Activated T-helper 2 cell treated with anti-CD3 and anti-CD28 coated beads, Interferon-gamma antibody, Interleukin-2, Interleukin-4, amounts not matched to agents 10 μg/mL and 5 μg/mL and 100 μg/mL, durations not matched to agents 14 hours and 24 hours and 36 hours (primary cell): ENCODE results near the gene ST14. TPM values are rescaled to one million over a fixed set of nuclear protein-coding genes. Genes with fewer than 3 reads are reported as not detected.
"Not testable (repeated sequence)": the region's sequence is repeated elsewhere in the genome, so short reads cannot be mapped to it uniquely, and the experiment has no call there.

ENCODE experiments used
- DNase-seq: peaks from one replicate; pipeline ENCODE4 v3.0.0; 2021; ENCODE audit warnings: low spot score
- H3K27ac Mint-ChIP-seq: one replicate; pipeline ENCODE4 v1.8.0; 2021; ENCODE audit warnings: mixed read lengths
- H3K27me3 Mint-ChIP-seq: one replicate; pipeline ENCODE4 v1.8.0; 2021; ENCODE audit warnings: low read depth, mixed read lengths
- H3K36me3 Mint-ChIP-seq: one replicate; pipeline ENCODE4 v1.8.0; 2021; ENCODE audit warnings: low read depth, mixed read lengths
- H3K4me1 Mint-ChIP-seq: one replicate; pipeline ENCODE4 v1.8.0; 2021; ENCODE audit warnings: low read depth, mixed read lengths
- H3K4me3 Mint-ChIP-seq: one replicate; pipeline ENCODE4 v1.8.0; 2021; ENCODE audit warnings: low read depth, mild to moderate bottlenecking, moderate library complexity, mixed read lengths
- H3K9me3 Mint-ChIP-seq: one replicate; pipeline ENCODE4 v1.8.0; 2021; ENCODE audit warnings: mixed read lengths
- intact Hi-C: fragments of 100-400 bp; cut with micrococcal nuclease; formaldehyde crosslinking; loops from one replicate; pipeline ENCODE4 v1.15.1; 2023
- total RNA-seq: library from RNA; stranded (reverse); gene quantifications from 2 replicates; pipeline ENCODE4 v1.2.3, GENCODE V29; 2022

ST14 gene
- total RNA-seq, 1 donor from 2014 or later: 0.09 TPM

DNA sequence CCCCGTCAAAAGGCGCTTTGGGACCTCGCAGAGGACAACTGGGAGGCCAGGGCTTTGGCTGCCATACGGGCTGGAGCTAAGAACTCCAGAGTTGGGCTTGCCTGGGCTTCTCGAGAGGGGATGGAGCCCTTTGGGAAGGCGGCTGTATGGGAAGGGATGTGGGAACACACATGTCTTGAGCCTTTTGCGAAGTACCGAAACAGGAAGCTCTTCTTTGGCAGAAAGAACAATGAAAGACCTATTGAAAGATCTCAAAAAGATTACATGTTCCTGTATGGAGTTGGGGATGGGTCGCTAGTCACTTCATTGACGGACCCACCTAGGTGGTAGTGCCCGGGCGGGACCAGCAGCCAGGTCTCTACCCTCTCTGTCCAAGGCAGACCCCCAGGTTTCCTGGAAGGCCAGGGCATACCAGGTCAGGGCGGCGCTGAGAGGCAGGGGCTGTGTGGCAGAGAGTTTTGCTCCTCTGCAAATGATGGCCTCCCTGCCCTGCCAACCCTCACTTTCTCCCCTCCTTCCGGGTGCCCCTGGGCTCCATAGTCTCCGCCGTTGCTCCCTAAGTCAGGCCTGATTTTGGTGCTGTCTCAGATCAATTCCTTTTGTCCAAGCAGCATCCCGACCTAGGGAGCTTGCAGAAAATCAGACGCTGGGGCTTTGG is 1.0 kb downstream of the ST14 start:
- peaks cover 54% of the 10 kb centered on the region for H3K27me3 Mint-ChIP-seq
- no peak overlapping the region for H3K27ac Mint-ChIP-seq
- intact Hi-C loops: no loop called here
- H3K9me3 Mint-ChIP-seq: no peaks in the 10 kb centered on the region
- H3K4me3 Mint-ChIP-seq: peak overlapping the region; percentile 42
- no peak for DNase-seq
- H3K4me1 Mint-ChIP-seq: peaks cover 4% of the 10 kb centered on the region
- no peaks in the 10 kb centered on the region for H3K36me3 Mint-ChIP-seq

GRCh38 chr11:130161441-130162145 is 2.0 kb downstream of the ST14 start:
- Mint-ChIP-seq H3K27me3 (peaks cover 56% of the 10 kb centered on the region), H3K27ac (no peak overlapping the region), H3K4me1 (peaks cover 6% of the 10 kb centered on the region), H3K36me3 (no peaks in the 10 kb centered on the region), H3K4me3 (no peak overlapping the region), H3K9me3 (no peaks in the 10 kb centered on the region)
- DNase-seq: no peak
- intact Hi-C loops: no loop called here

DNA sequence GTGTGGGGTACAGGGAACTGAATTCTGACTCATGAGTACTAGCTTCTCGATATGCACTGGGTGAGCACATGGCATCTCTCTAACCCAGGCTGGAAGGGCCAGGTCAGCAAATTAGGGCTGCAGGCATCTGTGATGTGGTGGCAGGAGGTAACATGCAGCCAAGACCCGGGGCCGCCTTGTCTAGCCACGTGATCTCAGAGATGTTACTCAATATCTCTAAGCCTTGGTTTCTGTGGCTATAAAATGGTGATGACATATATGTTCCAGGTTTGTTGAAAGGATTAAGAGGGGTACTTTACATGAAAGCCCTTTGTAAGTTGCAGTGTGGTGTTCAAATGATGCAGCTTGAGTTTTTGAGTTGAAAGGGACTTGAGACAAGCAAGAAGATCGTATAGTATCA is 3.2 kb downstream of the ST14 start:
- intact Hi-C loops: no loop called here
- peaks cover 58% of the 10 kb centered on the region for H3K27me3 Mint-ChIP-seq
- no peak overlapping the region for H3K27ac Mint-ChIP-seq
- no peak for DNase-seq
- peaks cover 6% of the 10 kb centered on the region for H3K4me1 Mint-ChIP-seq
- H3K36me3 Mint-ChIP-seq: no peaks in the 10 kb centered on the region
- no peaks in the 10 kb centered on the region for H3K9me3 Mint-ChIP-seq
- H3K4me3 Mint-ChIP-seq: no peak overlapping the region

GRCh38 chr11:130163346-130164220 is 4.0 kb downstream of the ST14 start:
- DNase-seq: no peak
- Mint-ChIP-seq H3K27ac (no peak overlapping the region), H3K4me1 (peaks cover 6% of the 10 kb centered on the region), H3K27me3 (peaks cover 52% of the 10 kb centered on the region), H3K4me3 (no peak overlapping the region), H3K9me3 (no peaks in the 10 kb centered on the region), H3K36me3 (no peaks in the 10 kb centered on the region)
- intact Hi-C loops: no loop called here

GRCh38 chr11:130164221-130164570 is 4.6 kb downstream of the ST14 start:
- no peaks in the 10 kb centered on the region for H3K9me3 Mint-ChIP-seq
- DNase-seq: no peak
- no peak overlapping the region for H3K27ac Mint-ChIP-seq
- peaks cover 46% of the 10 kb centered on the region for H3K27me3 Mint-ChIP-seq
- intact Hi-C loops: no loop called here
- no peak overlapping the region for H3K4me3 Mint-ChIP-seq
- H3K36me3 Mint-ChIP-seq: no peaks in the 10 kb centered on the region
- peaks cover 4% of the 10 kb centered on the region for H3K4me1 Mint-ChIP-seq

DNA sequence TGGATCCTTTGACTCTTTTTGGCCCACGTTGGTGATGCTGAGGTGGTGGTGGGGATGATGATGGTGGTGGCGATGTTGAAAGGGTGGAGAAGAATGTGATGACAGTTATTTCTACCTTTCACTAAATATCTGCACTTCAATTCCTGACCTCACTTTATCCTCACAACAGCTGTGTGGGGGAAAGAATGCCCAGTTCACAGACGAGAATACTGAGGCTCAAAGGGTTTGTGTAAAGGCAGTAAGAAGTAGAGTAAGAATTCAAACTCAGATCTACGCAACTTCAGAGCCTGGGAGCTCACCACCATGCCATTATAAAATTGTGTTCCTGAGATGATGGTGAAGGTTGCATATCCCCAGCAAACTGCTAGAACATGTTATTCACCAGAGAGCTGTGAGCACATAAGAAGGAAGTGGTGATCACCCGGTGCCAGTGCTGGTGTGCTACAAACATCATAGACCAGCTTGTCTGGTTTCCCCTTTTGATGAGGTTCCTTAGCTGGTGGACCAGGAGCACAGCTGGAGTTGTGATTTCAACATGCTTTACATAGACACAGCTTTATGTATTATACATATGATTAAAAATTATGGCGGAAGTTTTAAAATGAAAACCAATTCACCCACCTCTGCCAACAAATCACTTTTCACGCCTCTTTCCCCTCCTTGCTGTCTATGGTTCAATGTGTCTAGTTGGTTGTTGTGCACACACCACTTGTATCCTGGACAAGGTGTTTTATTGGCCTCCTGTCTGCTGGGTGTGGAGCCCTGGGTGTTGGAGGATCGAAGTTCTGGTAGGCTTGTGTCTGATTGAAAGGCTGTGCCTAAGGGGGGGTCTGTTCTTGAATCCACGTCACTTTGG is 6.2 kb downstream of the ST14 start:
- intact Hi-C loops: no loop called here
- no peak for DNase-seq
- no peaks in the 10 kb centered on the region for H3K9me3 Mint-ChIP-seq
- H3K27me3 Mint-ChIP-seq: peaks cover 38% of the 10 kb centered on the region
- no peaks in the 10 kb centered on the region for H3K36me3 Mint-ChIP-seq
- H3K4me3 Mint-ChIP-seq: no peak overlapping the region
- H3K4me1 Mint-ChIP-seq: peaks cover 1% of the 10 kb centered on the region
- H3K27ac Mint-ChIP-seq: no peak overlapping the region

DNA sequence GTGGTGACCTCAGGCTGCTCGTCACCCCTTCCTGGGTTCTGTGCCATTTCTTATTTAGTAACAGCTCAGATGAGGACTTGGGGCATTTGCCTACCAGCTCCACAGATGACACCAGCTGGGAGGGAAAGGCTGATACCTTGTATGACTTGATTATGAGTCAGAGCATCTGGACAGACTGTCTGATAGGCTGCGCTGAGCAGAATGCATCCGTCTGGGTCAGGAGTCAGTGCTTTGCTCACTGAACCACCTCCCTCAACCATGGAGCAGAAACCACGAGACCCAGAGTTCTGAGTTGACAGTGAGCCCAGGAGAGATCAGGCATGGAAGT is 6.8 kb downstream of the ST14 start:
- intact Hi-C loops: no loop called here
- Mint-ChIP-seq H3K27me3 (peaks cover 34% of the 10 kb centered on the region), H3K9me3 (no peaks in the 10 kb centered on the region), H3K4me3 (no peak overlapping the region), H3K4me1 (peaks cover 1% of the 10 kb centered on the region), H3K27ac (no peak overlapping the region), H3K36me3 (no peaks in the 10 kb centered on the region)
- no peak for DNase-seq

- intact Hi-C loops: no loop called here
- H3K36me3 Mint-ChIP-seq: no peaks in the 10 kb centered on the region
- peaks cover 28% of the 10 kb centered on the region for H3K27me3 Mint-ChIP-seq
- no peak overlapping the region for H3K4me3 Mint-ChIP-seq
- H3K27ac Mint-ChIP-seq: no peak overlapping the region
- peaks cover 1% of the 10 kb centered on the region for H3K4me1 Mint-ChIP-seq
- no peak for DNase-seq
- no peaks in the 10 kb centered on the region for H3K9me3 Mint-ChIP-seq
Observed at GRCh38 chr11:130167146-130167545, 7.6 kb downstream of the ST14 start.

- H3K9me3 Mint-ChIP-seq: no peaks in the 10 kb centered on the region
- H3K4me1 Mint-ChIP-seq: peaks cover 1% of the 10 kb centered on the region
- no peak overlapping the region for H3K4me3 Mint-ChIP-seq
- no peaks in the 10 kb centered on the region for H3K36me3 Mint-ChIP-seq
- no peak for DNase-seq
- intact Hi-C loops: no loop called here
- peaks cover 19% of the 10 kb centered on the region for H3K27me3 Mint-ChIP-seq
- H3K27ac Mint-ChIP-seq: no peak overlapping the region
Observed at GRCh38 chr11:130168105-130168504, 8.5 kb downstream of the ST14 start.

DNA sequence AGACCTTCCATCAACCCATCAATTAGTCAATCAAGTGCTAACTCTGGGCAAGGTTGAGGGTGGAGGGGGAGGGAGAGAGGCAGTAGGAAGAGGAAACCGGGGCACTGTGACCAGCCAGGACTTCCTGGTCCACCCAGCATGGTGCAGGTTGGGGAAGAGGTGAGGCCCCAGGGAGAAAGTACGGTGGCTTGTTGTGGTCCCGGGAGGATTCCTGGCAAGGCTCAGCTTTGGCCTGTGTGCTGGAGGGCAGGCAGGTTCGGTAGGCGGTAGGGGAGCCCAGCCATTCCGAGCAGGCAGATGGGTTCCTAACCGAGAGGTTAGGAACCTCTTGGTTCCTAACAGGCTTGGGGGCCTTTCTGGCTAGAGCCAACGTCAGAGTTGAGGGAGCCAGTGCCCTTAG is 10.8 kb downstream of the ST14 start:
- H3K36me3 Mint-ChIP-seq: no peaks in the 10 kb centered on the region
- peaks cover 9% of the 10 kb centered on the region for H3K9me3 Mint-ChIP-seq
- intact Hi-C loops: no loop called here
- DNase-seq: no peak
- no peak overlapping the region for H3K4me3 Mint-ChIP-seq
- peaks cover 1% of the 10 kb centered on the region for H3K4me1 Mint-ChIP-seq
- no peak overlapping the region for H3K27ac Mint-ChIP-seq
- peaks cover 15% of the 10 kb centered on the region for H3K27me3 Mint-ChIP-seq

GRCh38 chr11:130171534-130171933 is 12.0 kb downstream of the ST14 start:
- H3K27ac Mint-ChIP-seq: no peak overlapping the region
- H3K4me3 Mint-ChIP-seq: no peak overlapping the region
- H3K4me1 Mint-ChIP-seq: no peaks in the 10 kb centered on the region
- H3K27me3 Mint-ChIP-seq: peaks cover 10% of the 10 kb centered on the region
- peaks cover 9% of the 10 kb centered on the region for H3K9me3 Mint-ChIP-seq
- no peak for DNase-seq
- intact Hi-C loops: no loop called here
- no peaks in the 10 kb centered on the region for H3K36me3 Mint-ChIP-seq

- DNase-seq, H3K4me1 Mint-ChIP-seq, H3K9me3 Mint-ChIP-seq, H3K27me3 Mint-ChIP-seq, H3K27ac Mint-ChIP-seq, intact Hi-C loops, H3K36me3 Mint-ChIP-seq, H3K4me3 Mint-ChIP-seq: not testable (repeated sequence)
Observed at GRCh38 chr11:130172001-130172400, 12.4 kb downstream of the ST14 start.
